Measurements from ENCODE around the gene TNS1.

The TNS1 gene

DNA sequence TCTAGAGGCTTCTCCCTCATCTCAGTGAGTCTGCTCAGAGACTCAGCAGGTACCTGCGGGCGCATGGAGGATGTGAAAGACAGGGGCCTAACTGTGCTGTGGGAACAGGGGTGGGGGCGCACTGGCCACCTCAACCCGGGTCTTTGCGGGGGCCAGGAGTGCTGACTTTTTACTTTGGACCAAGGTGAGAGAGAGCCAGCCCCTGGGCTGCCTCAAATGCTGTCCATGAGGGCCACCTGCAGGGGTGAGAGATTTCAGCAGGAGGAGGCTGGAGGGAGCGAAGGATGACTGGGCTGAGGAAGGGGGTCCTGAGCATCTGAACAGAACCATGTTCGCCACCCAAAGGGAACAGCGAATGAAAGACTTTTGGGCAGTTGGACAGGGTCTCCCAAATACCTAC, 129.4 kb downstream of the TNS1 start:
- no peak for DNase-seq (ENCODE audit: low read depth, low spot score)

DNA sequence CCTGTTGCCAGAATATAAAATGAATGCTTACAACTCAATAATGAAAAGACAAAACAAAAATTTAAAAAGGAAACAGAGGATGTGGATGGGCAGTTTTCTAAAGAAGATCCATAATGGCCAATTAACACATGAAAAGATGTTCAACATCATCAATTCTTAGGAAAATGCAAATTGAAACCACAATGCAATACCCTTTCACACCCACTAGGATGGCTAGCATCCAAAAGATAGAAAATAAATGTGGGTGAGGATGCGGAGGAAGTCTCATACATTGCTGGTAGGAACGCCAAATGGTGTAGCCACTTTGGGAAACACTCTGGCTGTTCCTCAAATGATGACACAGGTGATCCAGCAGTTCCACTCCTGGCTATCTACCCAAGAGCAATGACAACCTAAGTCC, 130.5 kb downstream of the TNS1 start:
- DNase-seq (ENCODE audit: low read depth, low spot score), result no peak

DNA sequence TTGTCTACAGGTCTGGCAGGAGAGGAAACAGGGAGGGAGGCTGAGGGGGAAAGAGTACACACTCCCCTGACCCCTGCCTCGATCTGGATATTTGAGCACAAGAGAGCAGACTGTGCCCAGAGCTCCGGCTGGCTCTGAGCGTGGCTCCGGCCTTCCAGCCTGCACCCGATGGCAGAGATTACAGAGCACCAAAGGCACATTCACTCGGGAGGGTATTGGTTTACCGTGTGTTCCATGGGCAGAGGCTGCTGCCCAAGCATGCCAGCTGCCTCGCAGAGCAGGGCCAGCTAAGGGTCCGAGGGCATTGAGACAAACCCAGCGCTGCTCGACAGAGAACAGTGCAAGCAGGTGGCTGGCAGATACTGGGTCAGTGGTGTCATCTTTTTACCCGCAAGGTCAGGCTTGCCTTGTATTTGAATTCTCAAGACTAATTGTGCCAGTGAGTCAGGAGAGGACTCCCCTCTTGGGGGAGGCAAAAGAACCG, 132.2 kb downstream of the TNS1 start:
- no peak for DNase-seq (ENCODE audit: low read depth, low spot score)

DNA sequence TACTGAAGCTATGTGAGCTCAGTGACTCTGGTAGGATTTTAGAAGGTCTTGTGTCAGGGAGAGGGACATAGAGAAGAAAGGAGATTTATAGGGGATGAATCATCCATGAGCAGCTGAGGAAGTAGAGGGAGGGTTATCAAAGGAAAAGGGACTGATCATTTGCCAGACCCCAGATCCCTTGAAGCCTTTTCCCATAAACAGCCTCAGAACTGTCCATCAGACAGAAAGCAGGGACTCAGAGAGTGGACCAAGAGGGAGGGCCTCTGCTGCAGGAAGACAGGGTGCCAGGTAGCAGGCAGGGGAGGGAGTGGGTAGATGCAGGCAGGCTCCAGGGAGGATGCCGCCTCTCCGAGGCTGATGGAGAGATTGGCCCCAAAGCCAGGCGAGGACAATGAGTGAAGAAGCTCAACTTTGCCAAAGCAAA, 133.9 kb downstream of the TNS1 start:
- no peak for DNase-seq (ENCODE audit: low read depth, low spot score)

DNA sequence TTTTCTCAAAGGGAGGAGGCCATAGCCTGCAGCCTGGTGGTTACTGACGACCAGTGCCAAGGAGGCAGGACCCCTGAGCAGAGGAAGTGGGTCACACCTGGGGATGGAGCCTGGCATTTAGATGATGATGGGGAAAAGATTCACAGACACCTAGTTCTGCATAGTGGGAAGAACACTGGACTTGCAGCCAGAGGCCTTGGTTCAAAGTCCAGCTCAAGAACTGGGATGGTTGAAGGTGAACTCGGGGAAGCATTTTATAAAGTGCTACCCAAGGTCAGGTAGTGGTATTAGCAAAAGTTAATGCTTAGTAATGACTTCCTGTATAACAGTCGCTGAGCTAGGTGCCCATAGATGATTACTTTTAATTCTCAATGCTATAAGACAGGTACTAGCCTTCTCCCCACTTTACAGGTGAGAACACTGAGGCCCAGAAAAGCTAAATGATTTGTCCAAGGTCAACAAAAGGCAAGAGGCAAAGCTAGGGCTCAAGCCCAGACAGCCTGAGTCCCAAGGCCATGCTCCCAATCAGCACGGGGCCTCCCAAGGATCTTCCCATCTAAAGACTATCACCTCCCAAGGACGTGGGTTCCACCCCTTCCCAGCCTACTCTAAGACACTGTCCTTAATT, 134.4 kb downstream of the TNS1 start:
- no peak for DNase-seq (ENCODE audit: low read depth, low spot score)

DNA sequence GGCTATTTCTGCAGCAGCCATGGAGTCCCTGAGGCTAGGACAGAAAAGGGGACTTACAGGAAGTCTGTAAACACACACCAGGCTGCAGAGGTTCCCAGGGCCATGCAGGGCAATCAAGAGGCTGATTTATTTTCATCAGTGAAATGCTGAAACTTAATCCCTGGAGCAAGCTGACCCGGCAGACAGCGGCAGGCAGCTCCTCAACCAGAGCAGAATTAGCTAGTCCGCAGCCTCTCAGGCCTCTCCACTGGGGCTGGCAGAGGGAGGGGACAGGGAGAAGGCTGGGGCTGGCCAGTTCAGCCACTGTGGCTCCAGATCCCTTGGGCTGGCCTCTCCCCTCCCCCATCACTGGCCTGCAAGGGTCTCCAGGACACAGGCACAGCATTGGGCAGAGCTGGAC, 136.3 kb downstream of the TNS1 start:
- DNase-seq (ENCODE audit: low read depth, low spot score), result no peak

DNA sequence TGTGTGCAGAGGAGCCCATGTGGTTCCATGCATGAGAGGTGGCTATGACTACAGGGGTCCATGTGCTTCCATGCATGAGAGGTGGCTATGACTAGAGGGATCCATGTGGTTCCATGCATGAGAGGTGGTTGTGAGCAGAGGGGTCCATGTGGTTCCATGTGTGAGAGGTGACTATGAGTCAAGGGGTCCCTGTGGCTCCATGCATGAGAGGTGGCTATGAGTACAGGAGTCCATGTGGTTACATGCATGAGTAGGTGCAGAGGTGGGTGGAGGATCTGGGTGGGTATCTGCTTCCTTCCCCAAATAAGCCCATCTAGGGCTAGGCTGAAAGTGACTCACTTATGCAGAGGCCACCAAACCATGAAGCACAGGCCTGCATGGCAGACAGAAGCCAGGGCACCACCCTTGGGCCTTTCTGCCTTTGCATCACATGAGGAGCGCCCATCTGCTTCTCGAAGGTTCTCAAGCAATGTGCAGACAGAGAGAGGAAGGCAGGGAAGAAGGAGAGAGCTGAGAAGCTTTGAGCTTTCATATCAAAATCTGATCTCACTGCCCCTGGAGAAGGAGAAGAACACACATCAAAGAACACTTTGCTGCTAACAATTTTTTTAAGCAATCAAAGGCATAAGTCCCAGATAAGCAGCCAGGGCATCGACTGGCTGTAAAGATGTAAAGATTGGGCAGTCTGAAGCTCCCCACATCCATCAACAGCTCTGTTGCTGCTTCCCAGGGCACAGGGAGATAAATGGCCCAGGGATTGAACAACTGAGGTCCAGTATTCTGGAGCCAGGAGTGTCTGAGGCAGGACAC, 137.6 kb downstream of the TNS1 start:
- no peak for DNase-seq (ENCODE audit: low read depth, low spot score)

DNA sequence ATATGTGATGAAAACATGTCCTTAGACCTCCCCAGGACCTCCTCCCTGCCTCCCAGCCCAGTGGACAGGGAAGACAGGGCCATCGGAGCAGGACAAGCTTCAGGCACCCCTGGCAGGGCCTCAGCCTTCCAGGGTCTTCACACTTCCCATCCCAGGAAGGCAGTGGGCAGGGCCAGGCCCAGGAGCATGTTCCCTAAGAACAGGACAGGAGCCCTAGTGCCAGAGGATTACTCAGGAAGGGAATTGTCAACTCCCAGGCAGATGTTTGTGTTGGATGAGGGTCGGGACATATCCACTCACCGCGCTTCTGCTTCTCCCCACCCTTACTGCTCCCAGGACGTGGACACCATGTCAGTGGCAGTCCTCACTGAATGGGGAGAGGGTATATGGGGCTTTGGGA, 138.9 kb downstream of the TNS1 start:
- DNase-seq (ENCODE audit: low read depth, low spot score), result no peak

DNA sequence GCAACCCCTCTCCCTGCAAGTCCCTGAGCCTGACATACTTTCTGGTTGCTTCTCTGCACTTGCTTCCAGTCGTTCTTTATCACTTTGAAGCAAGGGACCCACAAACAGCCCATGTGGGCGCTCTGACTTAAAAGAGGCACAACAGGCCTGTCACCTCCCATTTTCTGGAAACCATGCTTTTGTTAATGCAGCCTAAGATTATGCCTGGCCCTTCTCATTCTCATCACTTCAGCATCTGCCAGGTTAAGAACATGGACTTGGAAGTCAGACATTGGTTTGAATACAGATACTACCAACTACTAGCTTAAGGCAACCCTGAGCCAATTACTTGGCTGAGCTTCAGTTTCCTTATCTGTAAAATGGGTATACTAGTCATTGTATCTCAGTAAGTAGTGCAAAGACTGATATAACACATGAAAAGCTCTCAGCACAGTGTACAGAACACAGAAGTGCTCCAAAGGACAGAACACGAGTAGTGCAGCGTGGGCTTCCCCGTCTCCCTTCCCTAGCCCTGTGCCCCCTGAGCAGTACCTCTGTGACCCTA, 141.4 kb downstream of the TNS1 start:
- DNase-seq (ENCODE audit: low read depth, low spot score), result no peak

DNA sequence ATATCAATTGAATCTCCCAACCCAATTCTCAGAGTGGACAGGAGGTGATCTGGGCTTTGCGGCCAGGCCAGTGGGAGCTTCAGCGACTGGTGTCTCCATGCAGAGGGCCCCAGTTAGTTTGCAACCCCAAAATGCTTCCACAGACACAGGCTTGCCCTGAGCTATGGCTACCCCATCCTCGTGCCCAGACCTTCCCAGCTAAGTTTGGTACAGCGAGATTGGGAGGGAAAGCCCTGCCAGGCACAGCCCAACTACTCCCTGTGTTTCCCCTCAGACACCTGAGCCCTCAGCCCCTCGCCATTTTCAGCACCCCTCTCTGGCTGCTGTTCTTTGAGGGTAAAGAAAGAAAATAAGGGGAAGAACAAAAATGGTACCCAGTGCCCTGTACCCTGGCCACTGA, 142.9 kb downstream of the TNS1 start:
- no peak for DNase-seq (ENCODE audit: low read depth, low spot score)

DNA sequence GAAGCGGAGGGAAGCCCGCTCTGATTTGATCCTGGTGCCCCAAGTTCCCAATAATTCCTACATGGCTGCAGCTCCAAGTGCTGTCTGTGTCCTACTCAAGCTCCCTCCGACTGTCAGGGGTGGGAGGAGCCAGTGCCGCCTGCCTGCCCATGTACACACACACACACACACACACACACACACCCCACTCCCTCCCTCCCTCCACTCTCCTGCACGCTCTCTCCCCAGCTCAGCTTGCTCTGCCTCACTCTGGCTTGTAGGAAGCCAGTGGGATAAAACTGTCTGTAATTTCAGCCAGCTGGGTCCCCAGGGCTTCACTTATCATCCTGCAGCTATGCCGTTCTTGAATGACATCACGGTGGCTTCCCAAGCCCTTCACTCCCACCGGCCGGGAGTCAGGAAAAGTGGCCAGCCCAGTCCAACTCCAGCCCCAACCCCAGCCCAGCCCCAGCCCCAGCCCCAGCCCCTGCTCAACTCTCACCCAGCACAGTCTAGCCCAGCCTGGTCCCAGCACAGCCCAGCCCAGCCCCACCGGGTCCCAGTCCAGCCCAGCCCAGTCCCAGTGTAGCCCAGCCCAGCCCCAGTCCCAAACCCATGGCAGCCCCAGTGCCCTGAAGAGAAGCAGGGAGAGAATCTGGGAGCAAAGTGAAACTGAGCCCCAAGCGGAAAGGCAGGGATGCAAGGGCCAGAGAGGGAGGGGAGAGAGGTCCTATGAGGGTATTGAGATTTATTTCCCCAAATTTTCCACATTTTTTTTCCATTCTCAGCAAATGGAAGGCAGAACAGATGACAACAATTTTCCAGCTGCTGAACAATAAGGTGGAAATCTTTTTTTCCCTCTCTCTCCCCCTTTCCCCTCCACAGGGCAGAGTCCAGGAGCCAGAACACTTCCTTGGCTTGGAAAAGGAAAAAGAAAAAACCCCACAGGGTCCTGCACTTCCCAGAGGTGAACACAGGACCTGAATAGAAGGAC, 144.0 kb downstream of the TNS1 start:
- no peak for DNase-seq (ENCODE audit: low read depth, low spot score)

DNA sequence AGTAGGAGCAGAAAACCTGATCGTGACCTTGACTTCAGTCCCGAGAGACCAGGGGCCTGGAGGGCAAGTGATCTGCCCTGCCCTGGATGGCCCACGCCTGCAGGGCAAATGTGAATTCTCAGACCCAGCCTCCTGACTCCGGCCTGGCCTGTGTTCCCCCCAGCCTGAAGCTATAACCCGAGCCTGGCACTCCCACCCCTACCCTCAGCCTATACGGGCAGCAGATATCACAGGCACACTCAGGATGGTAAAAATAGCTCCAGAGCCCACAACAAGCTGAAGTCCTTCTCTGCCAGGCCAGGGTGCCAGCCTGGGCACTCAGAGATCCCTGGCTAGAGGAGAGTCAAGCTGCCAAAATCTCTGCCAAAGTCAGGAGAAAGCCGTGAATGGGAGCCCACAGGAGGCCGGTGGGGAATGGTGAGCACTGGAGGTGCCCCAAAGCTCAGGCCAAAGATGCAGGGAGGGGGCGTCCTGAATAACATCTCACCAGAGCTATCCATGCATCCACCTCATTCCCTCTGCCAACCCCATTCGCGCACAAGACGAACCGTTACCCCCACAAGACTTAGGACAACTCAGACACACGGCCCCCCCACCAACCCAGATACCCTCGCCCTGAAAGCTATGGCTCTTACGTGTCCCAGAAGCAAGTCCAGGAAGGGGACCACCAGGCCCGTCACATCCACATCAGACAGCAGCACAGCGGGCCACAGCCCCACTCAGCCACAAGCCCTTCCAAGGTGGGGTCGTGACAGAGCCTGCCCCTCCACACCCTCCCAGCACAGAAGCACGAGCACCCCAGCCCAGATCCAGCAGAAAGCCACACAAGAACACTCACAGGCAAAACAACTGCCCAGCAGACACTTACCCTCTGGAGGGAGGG, 144.9 kb downstream of the TNS1 start:
- DNase-seq (ENCODE audit: low read depth, low spot score), result no peak

DNA sequence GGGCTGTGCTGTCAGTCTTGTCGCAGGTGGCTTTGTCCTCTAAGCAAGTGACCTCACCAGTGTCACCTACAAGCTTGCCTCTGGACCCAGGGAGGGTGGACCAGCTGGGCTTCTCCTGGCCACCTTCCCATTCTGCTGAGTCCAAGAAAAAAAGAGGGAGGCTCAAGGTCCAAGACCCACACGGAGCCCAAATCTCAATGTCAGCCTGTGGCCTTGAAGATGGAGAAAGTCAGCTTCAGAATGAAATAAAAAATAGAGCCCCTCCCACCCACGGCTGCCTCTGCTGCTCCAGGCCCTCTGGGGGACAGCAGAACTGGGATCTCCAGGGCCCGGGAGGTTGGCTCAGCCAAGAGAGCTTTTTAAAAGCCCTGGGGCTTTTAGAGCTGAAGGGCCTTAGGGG, 145.9 kb downstream of the TNS1 start:
- no peak for DNase-seq (ENCODE audit: low read depth, low spot score)

DNA sequence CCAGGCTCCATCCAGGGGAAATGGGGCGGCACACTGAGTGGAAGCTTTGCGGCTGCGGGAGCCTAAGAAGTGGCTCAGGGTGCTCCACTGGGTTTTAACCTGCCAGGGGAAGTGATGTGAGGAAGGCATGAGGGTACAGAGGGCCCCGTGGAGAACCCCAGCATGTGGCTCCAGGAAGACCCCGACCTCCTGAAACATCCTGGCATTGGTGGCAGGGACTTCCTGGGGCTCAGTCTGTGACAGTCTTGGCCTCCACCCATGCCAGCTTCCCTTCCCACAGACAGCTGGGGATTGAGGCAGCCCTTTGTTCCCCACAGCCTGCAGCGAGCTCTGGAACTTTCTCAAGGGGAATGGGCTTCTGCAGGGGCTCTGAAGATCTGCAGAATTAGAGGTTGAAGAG, 146.6 kb downstream of the TNS1 start:
- no peak for DNase-seq (ENCODE audit: low read depth, low spot score)

DNA sequence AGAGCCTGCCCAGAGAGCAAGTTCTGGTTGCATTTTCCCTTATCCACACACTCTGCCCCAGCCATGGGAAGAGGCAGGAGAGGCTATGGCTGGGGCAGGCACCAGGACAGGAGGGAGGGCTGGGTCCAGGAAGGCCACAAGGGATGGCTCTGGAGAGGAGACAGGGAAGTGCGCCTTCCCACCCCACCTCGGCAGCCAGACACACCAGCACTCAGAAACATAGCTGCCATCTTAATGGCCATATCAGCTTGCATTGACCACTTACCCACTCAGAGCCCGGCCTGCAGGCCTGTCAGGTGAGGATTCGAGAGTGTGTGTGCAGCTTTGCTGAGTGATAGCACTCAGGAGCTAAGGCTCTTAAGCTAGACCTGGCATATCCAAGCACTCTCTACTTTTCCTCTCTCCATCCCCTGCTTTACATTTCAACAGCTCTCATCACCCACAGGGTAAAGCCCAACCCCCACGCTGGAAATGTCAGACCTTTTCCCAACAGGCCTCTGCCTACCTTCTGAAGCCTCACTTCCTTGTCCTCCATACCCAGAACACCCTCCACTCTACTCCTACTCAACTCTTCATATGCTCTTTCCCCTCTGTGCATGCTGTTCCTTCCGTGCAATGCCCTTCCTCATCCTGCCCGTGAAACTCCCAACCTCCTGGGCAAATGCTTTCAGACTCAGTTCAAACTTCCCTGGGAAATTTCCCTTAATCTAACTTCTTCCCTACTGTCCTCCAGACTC, 147.9 kb downstream of the TNS1 start:
- no peak for DNase-seq (ENCODE audit: low read depth, low spot score)

DNA sequence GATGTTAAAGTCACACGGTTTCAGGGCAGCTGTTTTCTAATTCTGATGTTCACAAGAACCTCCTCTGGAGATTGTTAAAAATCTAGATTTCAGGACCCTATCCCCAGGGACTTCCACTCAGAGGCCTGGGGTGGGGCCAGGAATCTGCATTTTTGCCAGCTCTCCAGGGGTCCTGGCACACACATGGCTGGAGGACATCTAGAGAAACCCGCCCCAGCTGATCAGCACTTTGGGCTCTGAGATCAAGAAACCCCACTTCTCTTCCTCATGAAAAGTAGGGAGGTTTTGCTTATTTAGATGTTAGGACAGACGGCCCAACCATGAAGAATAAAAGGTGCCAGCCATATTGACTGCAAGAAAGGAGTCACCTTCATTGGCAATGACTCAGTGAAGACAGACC, 148.8 kb downstream of the TNS1 start:
- DNase-seq (ENCODE audit: low read depth, low spot score), result no peak

DNA sequence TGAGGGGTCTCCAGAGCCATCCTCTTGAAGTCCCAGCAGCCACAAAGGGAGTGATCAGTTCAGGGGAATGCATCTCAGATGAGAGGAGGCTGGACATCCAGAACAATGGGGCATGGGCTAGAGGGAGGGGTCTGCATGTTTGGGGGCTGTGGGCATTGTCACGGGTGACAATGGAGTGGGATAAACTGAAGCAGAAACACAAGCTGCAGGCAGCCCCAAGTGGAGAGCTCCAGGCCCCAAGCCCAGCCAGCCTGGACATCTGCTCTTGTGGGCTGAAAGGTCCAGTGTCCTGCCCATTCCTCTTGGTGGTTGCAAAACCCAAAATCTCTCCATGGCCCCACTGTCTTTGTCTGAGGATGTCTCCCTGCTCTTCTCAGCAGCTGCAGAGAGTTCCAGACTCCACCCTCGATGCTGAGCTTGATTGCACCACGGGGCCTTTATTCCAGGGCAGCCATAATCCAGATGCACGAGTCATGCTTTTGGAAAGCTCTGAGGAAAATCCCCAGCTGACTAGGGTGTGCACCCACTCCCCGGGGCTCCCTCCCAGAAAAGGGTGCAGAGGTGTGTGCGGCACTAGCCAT, 149.4 kb downstream of the TNS1 start:
- no peak for DNase-seq (ENCODE audit: low read depth, low spot score)

DNA sequence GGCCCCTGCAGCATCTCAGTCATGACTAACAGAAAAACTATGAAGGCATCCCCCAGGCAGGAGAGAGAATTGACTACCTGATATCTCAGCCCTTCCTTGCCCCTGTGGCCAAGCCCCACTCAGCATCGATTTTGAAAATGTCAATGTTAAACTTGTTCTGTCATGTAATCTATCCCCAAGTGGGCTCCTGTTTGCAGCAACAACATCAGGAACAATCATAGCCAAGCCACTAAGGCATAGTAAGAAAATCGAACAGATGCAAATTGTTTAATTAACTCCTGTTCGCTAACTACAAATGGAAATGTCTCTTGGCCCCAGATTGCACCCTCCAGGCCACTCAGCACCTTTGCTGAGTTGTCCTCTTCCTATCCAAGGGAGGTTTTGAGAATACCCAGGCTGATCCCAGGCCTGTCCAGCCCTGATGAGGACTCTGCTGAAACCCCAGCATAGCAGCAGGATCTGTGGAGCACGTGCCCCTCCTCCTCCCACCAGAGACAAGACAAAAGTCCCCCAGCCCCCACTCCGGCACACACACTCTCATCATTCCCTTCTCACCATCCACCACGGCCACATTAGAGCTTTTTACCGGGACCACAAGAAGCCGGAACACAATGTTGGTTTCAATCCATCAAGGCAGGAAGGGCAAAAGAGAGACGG, 150.1 kb downstream of the TNS1 start:
- DNase-seq (ENCODE audit: low read depth, low spot score), result no peak

Measured in iPS DF 19.7 (cell line).